ENCODE measurements around the gene PDE4DIP.
"Not testable (repeated sequence)": the region's sequence is repeated elsewhere in the genome, so short reads cannot be mapped to it uniquely, and the experiment has no call there.

PDE4DIP gene

DNA sequence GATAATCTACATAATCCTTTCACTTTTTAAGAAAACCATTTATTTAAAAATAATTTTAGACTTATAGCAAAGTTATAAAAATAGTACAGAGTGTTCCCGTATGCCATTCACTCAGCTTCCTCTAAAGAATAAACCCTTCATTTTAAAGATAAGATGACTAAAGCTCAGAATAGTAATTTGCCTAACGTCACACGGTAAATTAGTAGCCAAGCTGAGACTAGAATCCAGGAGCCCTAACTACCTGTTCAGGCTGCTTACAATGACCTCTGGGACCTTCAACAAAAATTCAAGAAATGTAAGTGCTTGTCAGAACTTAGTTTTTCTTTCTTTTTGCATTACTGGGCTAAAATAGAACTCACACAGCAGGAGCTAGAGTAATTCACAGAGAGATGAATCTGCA lies 56.5 kb downstream of the PDE4DIP start:
- not testable (repeated sequence) for H3K27ac ChIP-seq (ENCODE audit: low read depth, low read length, severe bottlenecking); H3K36me3 ChIP-seq (ENCODE audit: control insufficient read depth, insufficient read depth, low read length); H3K4me1 ChIP-seq (ENCODE audit: control insufficient read depth, insufficient read depth, low read length, poor library complexity, severe bottlenecking); H3K4me3 ChIP-seq (ENCODE audit: extremely low read depth, insufficient read depth, low read length, poor library complexity, severe bottlenecking); H3K9me3 ChIP-seq (ENCODE audit: control insufficient read depth, low read length)
- no CpG with 5 or more reads among the region's 3 CpGs for WGBS, 2 experiments (ENCODE audit: insufficient coverage in 2 of 2)

GRCh38 chr1:148901150-148901952 lies 57.1 kb downstream of the PDE4DIP start:
- H3K36me3 ChIP-seq (ENCODE audit: control insufficient read depth, insufficient read depth, low read length); H3K4me1 ChIP-seq (ENCODE audit: control insufficient read depth, insufficient read depth, low read length, poor library complexity, severe bottlenecking); H3K27ac ChIP-seq (ENCODE audit: low read depth, low read length, severe bottlenecking); H3K4me3 ChIP-seq (ENCODE audit: extremely low read depth, insufficient read depth, low read length, poor library complexity, severe bottlenecking); H3K9me3 ChIP-seq (ENCODE audit: control insufficient read depth, low read length): not testable (repeated sequence)
- no CpG with 5 or more reads among the region's 9 CpGs for WGBS, 2 experiments (ENCODE audit: insufficient coverage in 2 of 2)

- H3K27ac ChIP-seq (ENCODE audit: low read depth, low read length, severe bottlenecking); H3K4me1 ChIP-seq (ENCODE audit: control insufficient read depth, insufficient read depth, low read length, poor library complexity, severe bottlenecking); H3K9me3 ChIP-seq (ENCODE audit: control insufficient read depth, low read length); H3K36me3 ChIP-seq (ENCODE audit: control insufficient read depth, insufficient read depth, low read length); H3K4me3 ChIP-seq (ENCODE audit: extremely low read depth, insufficient read depth, low read length, poor library complexity, severe bottlenecking): not testable (repeated sequence)
- no CpG with 5 or more reads among the region's 4 CpGs for WGBS, 2 experiments (ENCODE audit: insufficient coverage in 2 of 2)
Observed at GRCh38 chr1:148901953-148902341, 57.7 kb downstream of the PDE4DIP start.

DNA sequence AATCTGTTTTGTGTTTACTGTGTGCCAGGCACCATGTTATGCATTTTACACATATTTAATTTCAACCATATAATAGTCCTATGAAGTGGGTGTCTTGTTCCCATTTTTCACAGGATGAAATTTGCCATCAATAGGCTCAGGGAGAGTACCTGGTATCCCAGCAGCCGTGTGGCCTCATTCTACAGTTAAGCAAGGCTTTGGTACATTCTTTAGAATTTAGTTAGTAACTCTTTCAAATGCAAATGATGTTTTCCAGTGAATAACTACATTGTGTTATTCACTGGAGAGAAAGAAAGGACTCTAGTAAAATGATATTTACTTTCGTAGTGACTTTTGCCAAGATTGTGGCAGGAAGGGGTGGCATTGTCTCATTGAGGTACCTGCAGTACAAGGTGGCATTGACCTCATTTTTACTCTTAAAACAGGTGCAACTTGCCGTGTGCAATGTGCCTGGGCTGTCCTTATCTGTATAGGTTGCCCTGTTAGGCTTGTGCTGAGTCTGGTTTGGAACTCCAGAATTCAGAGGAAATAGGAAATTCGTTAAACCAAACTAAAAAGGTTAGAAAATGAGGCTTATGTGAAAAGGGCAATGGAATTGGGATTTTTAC lies 65.1 kb downstream of the PDE4DIP start:
- no CpG with 5 or more reads among the region's 4 CpGs for WGBS, 2 experiments (ENCODE audit: insufficient coverage in 2 of 2)

GRCh38 chr1:148911303-148911928 lies 67.2 kb downstream of the PDE4DIP start:
- not testable (repeated sequence) for H3K4me3 ChIP-seq (ENCODE audit: extremely low read depth, insufficient read depth, low read length, poor library complexity, severe bottlenecking); H3K36me3 ChIP-seq (ENCODE audit: control insufficient read depth, insufficient read depth, low read length); H3K4me1 ChIP-seq (ENCODE audit: control insufficient read depth, insufficient read depth, low read length, poor library complexity, severe bottlenecking); H3K27ac ChIP-seq (ENCODE audit: low read depth, low read length, severe bottlenecking); H3K9me3 ChIP-seq (ENCODE audit: control insufficient read depth, low read length)
- no CpG with 5 or more reads among the region's 5 CpGs for whole genome bisulfite sequencing, 2 experiments (ENCODE audit: insufficient coverage in 2 of 2)

More for the DNA sequence above, 65.1 kb downstream of the PDE4DIP start:
- not testable (repeated sequence) for H3K4me3 ChIP-seq (ENCODE audit: extremely low read depth, insufficient read depth, low read length, poor library complexity, severe bottlenecking); H3K36me3 ChIP-seq (ENCODE audit: control insufficient read depth, insufficient read depth, low read length); H3K4me1 ChIP-seq (ENCODE audit: control insufficient read depth, insufficient read depth, low read length, poor library complexity, severe bottlenecking); H3K27ac ChIP-seq (ENCODE audit: low read depth, low read length, severe bottlenecking); H3K9me3 ChIP-seq (ENCODE audit: control insufficient read depth, low read length)

- H3K9me3 ChIP-seq (ENCODE audit: control insufficient read depth, low read length); H3K4me1 ChIP-seq (ENCODE audit: control insufficient read depth, insufficient read depth, low read length, poor library complexity, severe bottlenecking); H3K36me3 ChIP-seq (ENCODE audit: control insufficient read depth, insufficient read depth, low read length); H3K27ac ChIP-seq (ENCODE audit: low read depth, low read length, severe bottlenecking); H3K4me3 ChIP-seq (ENCODE audit: extremely low read depth, insufficient read depth, low read length, poor library complexity, severe bottlenecking): not testable (repeated sequence)
- WGBS, 2 experiments (ENCODE audit: insufficient coverage in 2 of 2), result no CpG with 5 or more reads among the region's 2 CpGs
Observed at GRCh38 chr1:148916222-148916621, 72.0 kb downstream of the PDE4DIP start.

DNA sequence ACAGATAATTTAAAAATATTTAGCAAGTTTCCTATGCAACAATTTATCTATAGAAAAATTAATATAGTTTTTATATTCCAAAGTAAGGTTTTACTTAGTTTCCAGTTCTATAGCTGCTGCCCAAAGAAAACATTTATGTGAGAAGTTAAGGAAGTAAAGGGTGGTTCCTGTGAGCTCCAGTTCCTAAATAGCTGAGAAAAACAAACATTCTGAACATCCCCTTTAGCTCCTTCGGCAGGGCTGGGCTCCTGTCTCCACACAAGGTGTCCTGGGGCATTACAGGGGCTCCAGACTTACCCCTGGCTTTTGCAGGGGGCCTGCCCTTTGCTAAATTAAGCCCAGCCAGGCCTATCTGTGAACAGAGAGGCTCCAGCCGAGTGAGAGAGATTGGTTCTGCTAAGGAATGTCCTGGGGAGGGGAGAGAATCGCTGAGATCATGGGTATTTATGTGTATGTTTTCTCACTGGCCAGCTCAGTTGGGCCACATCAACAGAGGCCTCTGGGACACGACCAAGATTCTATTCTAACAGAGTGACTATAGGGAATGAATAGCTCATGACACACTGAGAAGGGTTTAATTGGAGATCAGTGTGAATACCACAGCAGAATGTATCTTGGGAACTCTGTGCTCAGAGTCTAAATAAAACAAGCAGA lies 72.6 kb downstream of the PDE4DIP start:
- not testable (repeated sequence) for H3K4me3 ChIP-seq (ENCODE audit: extremely low read depth, insufficient read depth, low read length, poor library complexity, severe bottlenecking); H3K36me3 ChIP-seq (ENCODE audit: control insufficient read depth, insufficient read depth, low read length); H3K9me3 ChIP-seq (ENCODE audit: control insufficient read depth, low read length); H3K4me1 ChIP-seq (ENCODE audit: control insufficient read depth, insufficient read depth, low read length, poor library complexity, severe bottlenecking); H3K27ac ChIP-seq (ENCODE audit: low read depth, low read length, severe bottlenecking)
- no CpG with 5 or more reads among the region's 4 CpGs for WGBS, 2 experiments (ENCODE audit: insufficient coverage in 2 of 2)

DNA sequence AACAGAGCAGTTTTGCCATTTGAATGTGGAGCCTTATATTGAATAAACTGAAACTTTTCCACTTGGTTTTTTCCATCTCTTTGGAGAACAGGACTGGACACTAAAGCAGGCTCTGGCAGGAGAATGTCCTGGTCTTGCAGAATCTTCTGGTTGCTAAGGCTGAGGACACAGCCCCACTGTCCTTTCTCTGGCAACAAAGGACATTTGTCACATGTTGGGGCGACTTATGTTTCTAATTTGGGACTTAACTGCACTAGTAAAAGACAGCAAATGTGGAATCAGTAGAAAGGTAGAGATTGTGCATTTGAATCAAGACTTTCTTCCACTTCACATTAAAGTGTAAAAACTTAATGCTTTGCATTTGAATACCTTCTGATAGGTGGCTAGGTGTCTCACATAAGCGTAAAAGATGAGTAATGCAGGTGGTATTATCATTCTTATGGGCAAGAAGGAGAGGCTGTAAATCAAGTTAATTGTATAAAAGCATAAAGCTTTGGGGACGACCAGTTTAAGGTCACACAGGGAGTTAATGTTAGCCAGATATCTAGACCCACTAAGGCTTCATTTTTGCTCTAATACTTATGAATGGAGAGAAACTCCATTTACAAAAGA lies 74.7 kb downstream of the PDE4DIP start:
- H3K4me3 ChIP-seq (ENCODE audit: extremely low read depth, insufficient read depth, low read length, poor library complexity, severe bottlenecking); H3K36me3 ChIP-seq (ENCODE audit: control insufficient read depth, insufficient read depth, low read length); H3K9me3 ChIP-seq (ENCODE audit: control insufficient read depth, low read length); H3K27ac ChIP-seq (ENCODE audit: low read depth, low read length, severe bottlenecking); H3K4me1 ChIP-seq (ENCODE audit: control insufficient read depth, insufficient read depth, low read length, poor library complexity, severe bottlenecking): not testable (repeated sequence)
- WGBS, 2 experiments (ENCODE audit: insufficient coverage in 2 of 2), result no CpG with 5 or more reads among the region's 3 CpGs

- not testable (repeated sequence) for H3K4me1 ChIP-seq (ENCODE audit: control insufficient read depth, insufficient read depth, low read length, poor library complexity, severe bottlenecking); H3K36me3 ChIP-seq (ENCODE audit: control insufficient read depth, insufficient read depth, low read length); H3K27ac ChIP-seq (ENCODE audit: low read depth, low read length, severe bottlenecking); H3K9me3 ChIP-seq (ENCODE audit: control insufficient read depth, low read length); H3K4me3 ChIP-seq (ENCODE audit: extremely low read depth, insufficient read depth, low read length, poor library complexity, severe bottlenecking)
- no CpG with 5 or more reads among the region's 1 CpG for WGBS, 2 experiments (ENCODE audit: insufficient coverage in 2 of 2)
Observed at GRCh38 chr1:148921047-148921446, 76.8 kb downstream of the PDE4DIP start.

GRCh38 chr1:148923798-148924197 lies 79.6 kb downstream of the PDE4DIP start:
- not testable (repeated sequence) for H3K4me3 ChIP-seq (ENCODE audit: extremely low read depth, insufficient read depth, low read length, poor library complexity, severe bottlenecking); H3K36me3 ChIP-seq (ENCODE audit: control insufficient read depth, insufficient read depth, low read length)
- 80% methylated on average over 1 of the region's 3 CpGs; no CpG with 5 or more reads in 1 of the 2 experiments for WGBS, 2 experiments (ENCODE audit: insufficient coverage in 2 of 2)

More at GRCh38 chr1:148923798-148924197, 79.6 kb downstream of the PDE4DIP start:
- not testable (repeated sequence) for H3K9me3 ChIP-seq (ENCODE audit: control insufficient read depth, low read length); H3K4me1 ChIP-seq (ENCODE audit: control insufficient read depth, insufficient read depth, low read length, poor library complexity, severe bottlenecking); H3K27ac ChIP-seq (ENCODE audit: low read depth, low read length, severe bottlenecking)

Measured in mesodermal cell (in vitro differentiated cells).